Measurements from ENCODE around the gene ALX4.

Gene ALX4

GRCh38 chr11:44332665-44333064 lies 22.7 kb upstream of the ALX4 start:
- Histone ChIP-seq H3K27ac (no peak overlapping the region), H3K4me3 (ENCODE audit: low read depth in 1 of 2, low read length in 1 of 2) (no peak overlapping the region), H3K27me3 (peaks cover 98% of the 10 kb centered on the region), H3K36me3 (no peaks in the 10 kb centered on the region), H3K9me3 (no peaks in the 10 kb centered on the region), H3K4me1 (ENCODE audit: control insufficient read depth in 1 of 2, insufficient read depth in 1 of 2, low read depth in 1 of 2, low read length in 1 of 2) (no peaks in the 10 kb centered on the region)
- TF ChIP-seq CTCF (IDR thresholded peaks at IDR 0.05) = no peak

GRCh38 chr11:44329472-44330230 lies 19.7 kb upstream of the ALX4 start:
- no peaks in the 10 kb centered on the region for H3K4me1 ChIP-seq (ENCODE audit: control insufficient read depth in 1 of 2, insufficient read depth in 1 of 2, low read depth in 1 of 2, low read length in 1 of 2)
- TF ChIP-seq CTCF (IDR thresholded peaks at IDR 0.05) = no peak
- H3K27me3 ChIP-seq = peaks cover 98% of the 10 kb centered on the region
- no peaks in the 10 kb centered on the region for H3K9me3 ChIP-seq
- H3K27ac ChIP-seq = no peak overlapping the region
- H3K36me3 ChIP-seq = no peaks in the 10 kb centered on the region
- H3K4me3 ChIP-seq (ENCODE audit: low read depth in 1 of 2, low read length in 1 of 2) = no peak overlapping the region

- no peaks in the 10 kb centered on the region for H3K4me1 ChIP-seq (ENCODE audit: control insufficient read depth in 1 of 2, insufficient read depth in 1 of 2, low read depth in 1 of 2, low read length in 1 of 2)
- TF ChIP-seq CTCF (IDR thresholded peaks at IDR 0.05) = no peak
- H3K27me3 ChIP-seq = peaks cover 98% of the 10 kb centered on the region
- no peaks in the 10 kb centered on the region for H3K36me3 ChIP-seq
- H3K9me3 ChIP-seq = no peaks in the 10 kb centered on the region
- no peak overlapping the region for H3K4me3 ChIP-seq (ENCODE audit: low read depth in 1 of 2, low read length in 1 of 2)
- no peak overlapping the region for H3K27ac ChIP-seq
Observed at GRCh38 chr11:44328138-44328660, 18.3 kb upstream of the ALX4 start.

GRCh38 chr11:44327730-44328129 lies 17.8 kb upstream of the ALX4 start:
- Histone ChIP-seq H3K27me3 (peaks cover 100% of the 10 kb centered on the region), H3K4me1 (ENCODE audit: control insufficient read depth in 1 of 2, insufficient read depth in 1 of 2, low read depth in 1 of 2, low read length in 1 of 2) (no peaks in the 10 kb centered on the region), H3K9me3 (no peaks in the 10 kb centered on the region), H3K4me3 (ENCODE audit: low read depth in 1 of 2, low read length in 1 of 2) (no peak overlapping the region), H3K36me3 (no peaks in the 10 kb centered on the region), H3K27ac (no peak overlapping the region)
- no peak for TF ChIP-seq CTCF (IDR thresholded peaks at IDR 0.05)

GRCh38 chr11:44326615-44327475 lies 16.9 kb upstream of the ALX4 start:
- Histone ChIP-seq H3K27me3 (peaks cover 100% of the 10 kb centered on the region), H3K4me1 (ENCODE audit: control insufficient read depth in 1 of 2, insufficient read depth in 1 of 2, low read depth in 1 of 2, low read length in 1 of 2) (no peaks in the 10 kb centered on the region), H3K4me3 (ENCODE audit: low read depth in 1 of 2, low read length in 1 of 2) (no peak overlapping the region), H3K9me3 (no peaks in the 10 kb centered on the region), H3K36me3 (no peaks in the 10 kb centered on the region), H3K27ac (no peak overlapping the region)
- TF ChIP-seq CTCF (IDR thresholded peaks at IDR 0.05) = no peak
